PC-9 (cell line): ENCODE measurements around the gene ABCD3. TPM values are rescaled to one million over a fixed set of nuclear protein-coding genes. Genes with fewer than 3 reads are reported as not detected.

Experiments used
- BruUV-seq: library from RNA; stranded (reverse); fragments of 400-500 nt; replicated peaks from 2 replicates; lab custom pipeline; 2021; lab: Mats Ljungman, UMichigan
- CTCF ChIA-PET: fragments of 300-600 bp; sonication (Branson Sonifier 250); formaldehyde crosslinking; loops from one replicate; lab custom pipeline; 2022; ENCODE audit warnings: antibody characterized with exemption; lab: Charles Lee
- POLR2A ChIA-PET: fragments of 300-600 bp; sonication (Branson Sonifier 250); formaldehyde crosslinking; loops from one replicate; lab custom pipeline; 2022; ENCODE audit warnings: antibody characterized with exemption; ENCODE audit not compliant: unreplicated experiment; lab: Charles Lee
- DNase-seq, 2 experiments: peaks; one replicate each; pipeline versions ENCODE4 v3.0.0 to v3.0.0-alpha.2; 2015 to 2022; ENCODE audit warnings: mixed read lengths in 1 of 2
- H2AFZ ChIP-seq: fragments of 200-600 bp; sonication (generic); 2 replicates; pipeline ENCODE4 v1.8.1; 2017; ENCODE audit warnings: antibody characterized with exemption
- H3F3A ChIP-seq: fragments of 200-600 bp; sonication (generic); 2 replicates; pipeline ENCODE4 v1.8.1; 2017; ENCODE audit warnings: antibody characterized with exemption, mild to moderate bottlenecking, low read depth; ENCODE audit not compliant: insufficient read depth
- H3K27ac ChIP-seq: fragments of 200-600 bp; sonication (generic); 2 replicates; pipeline ENCODE4 v1.6.1; 2016; ENCODE audit warnings: mixed run types
- H3K27me3 ChIP-seq: fragments of 200-600 bp; sonication (generic); 2 replicates; pipeline ENCODE4 v1.6.1; 2016; ENCODE audit warnings: low read depth, mixed run types; ENCODE audit not compliant: insufficient read depth
- H3K36me3 ChIP-seq: fragments of 200-600 bp; sonication (generic); 2 replicates; pipeline ENCODE4 v1.6.1; 2016; ENCODE audit warnings: low read depth, mixed run types
- H3K4me1 ChIP-seq: fragments of 200-600 bp; sonication (generic); replicated peaks from 2 replicates; pipeline ENCODE4 v1.6.1; 2016; ENCODE audit warnings: mixed run types; ENCODE audit not compliant: insufficient read depth
- H3K4me2 ChIP-seq: fragments of 200-600 bp; sonication (generic); 2 replicates; pipeline ENCODE4 v1.6.1; 2017; ENCODE audit warnings: mixed run types
- H3K4me3 ChIP-seq: fragments of 200-600 bp; sonication (generic); 2 replicates; pipeline ENCODE4 v1.6.1; 2016; ENCODE audit warnings: mixed run types
- H3K79me2 ChIP-seq: fragments of 200-600 bp; sonication (generic); 2 replicates; pipeline ENCODE4 v1.6.1; 2017; ENCODE audit warnings: low read depth, mixed run types
- H3K9me2 ChIP-seq: fragments of 200-600 bp; sonication (generic); 2 replicates; pipeline ENCODE4 v1.8.1; 2017; ENCODE audit warnings: mild to moderate bottlenecking; ENCODE audit not compliant: insufficient read depth
- H3K9me3 ChIP-seq: fragments of 200-600 bp; sonication (generic); 2 replicates; pipeline ENCODE4 v1.8.1; 2016; ENCODE audit warnings: low read depth; ENCODE audit not compliant: insufficient read depth
- H4K20me1 ChIP-seq: fragments of 200-600 bp; sonication (generic); 2 replicates; pipeline ENCODE4 v1.8.1; 2017; ENCODE audit not compliant: insufficient read depth
- EZH2 ChIP-seq: fragments of 200-600 bp; sonication (generic); IDR thresholded peaks from 2 replicates; pipeline ENCODE4 v1.8.0; 2017; ENCODE audit warnings: antibody characterized with exemption, low read depth
- intact Hi-C: fragments of 100-400 bp; cut with micrococcal nuclease; formaldehyde crosslinking; loops from one replicate; pipeline ENCODE4 v1.10.0; 2022; ENCODE audit not compliant: unreplicated experiment
- total RNA-seq: library from RNA; stranded (reverse); gene quantifications from 2 replicates; pipeline ENCODE4 v1.2.3, GENCODE V29; 2021
- TF ChIP-seq, protein P1 (sequence below): fragments of 200-600 bp; sonication (generic); conservative IDR thresholded peaks from 2 replicates; pipeline ENCODE4 v1.6.1; 2017; ENCODE audit warnings: mixed run types, antibody characterized with exemption, mild to moderate bottlenecking, moderate library complexity

ABCD3 gene
- total RNA-seq, 1 experiment from 2014 or later: 51.6 TPM

DNA sequence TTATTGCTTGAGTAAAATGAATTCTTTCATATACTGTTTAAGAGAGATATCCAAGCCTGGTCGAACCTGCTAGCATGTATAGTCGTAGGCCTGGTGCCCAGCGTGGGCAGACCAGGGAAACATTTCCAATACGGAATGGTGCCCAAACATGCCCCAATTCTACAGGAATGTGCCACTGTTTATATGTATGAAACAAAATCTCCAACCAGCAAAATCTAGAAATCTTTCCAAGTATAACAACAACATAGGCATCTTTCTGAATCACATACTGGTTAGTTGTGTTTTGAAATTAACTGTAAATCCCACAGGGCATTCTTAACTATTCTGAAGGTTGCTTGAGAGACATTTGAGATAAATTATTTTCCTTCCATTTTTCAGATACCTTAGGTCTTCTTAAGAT, 17.0 kb upstream of the ABCD3 start:
- ChIA-PET CTCF (no interaction called here), POLR2A (no interaction called here)
- no peaks in the 10 kb centered on the region for H3K27me3 ChIP-seq
- no peaks in the 10 kb centered on the region for H3K9me2 ChIP-seq
- no TSS peak for BruUV-seq
- intact Hi-C loops: no loop called here
- H3K27ac ChIP-seq: no peak overlapping the region
- no peaks in the 10 kb centered on the region for H4K20me1 ChIP-seq
- no peak overlapping the region for H2AFZ ChIP-seq
- H3F3A ChIP-seq: no peaks in the 10 kb centered on the region
- no peaks in the 10 kb centered on the region for H3K79me2 ChIP-seq
- no peaks in the 10 kb centered on the region for H3K9me3 ChIP-seq
- TF ChIP-seq, protein P1, sequence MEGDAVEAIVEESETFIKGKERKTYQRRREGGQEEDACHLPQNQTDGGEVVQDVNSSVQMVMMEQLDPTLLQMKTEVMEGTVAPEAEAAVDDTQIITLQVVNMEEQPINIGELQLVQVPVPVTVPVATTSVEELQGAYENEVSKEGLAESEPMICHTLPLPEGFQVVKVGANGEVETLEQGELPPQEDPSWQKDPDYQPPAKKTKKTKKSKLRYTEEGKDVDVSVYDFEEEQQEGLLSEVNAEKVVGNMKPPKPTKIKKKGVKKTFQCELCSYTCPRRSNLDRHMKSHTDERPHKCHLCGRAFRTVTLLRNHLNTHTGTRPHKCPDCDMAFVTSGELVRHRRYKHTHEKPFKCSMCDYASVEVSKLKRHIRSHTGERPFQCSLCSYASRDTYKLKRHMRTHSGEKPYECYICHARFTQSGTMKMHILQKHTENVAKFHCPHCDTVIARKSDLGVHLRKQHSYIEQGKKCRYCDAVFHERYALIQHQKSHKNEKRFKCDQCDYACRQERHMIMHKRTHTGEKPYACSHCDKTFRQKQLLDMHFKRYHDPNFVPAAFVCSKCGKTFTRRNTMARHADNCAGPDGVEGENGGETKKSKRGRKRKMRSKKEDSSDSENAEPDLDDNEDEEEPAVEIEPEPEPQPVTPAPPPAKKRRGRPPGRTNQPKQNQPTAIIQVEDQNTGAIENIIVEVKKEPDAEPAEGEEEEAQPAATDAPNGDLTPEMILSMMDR: no peak
- no peak for TF ChIP-seq EZH2
- no peak overlapping the region for H3K4me3 ChIP-seq
- no peak for DNase-seq
- H3K4me2 ChIP-seq: no peak overlapping the region
- no peaks in the 10 kb centered on the region for H3K36me3 ChIP-seq
- no peaks in the 10 kb centered on the region; the same call in 1 of the 2 replicates for H3K4me1 ChIP-seq

DNA sequence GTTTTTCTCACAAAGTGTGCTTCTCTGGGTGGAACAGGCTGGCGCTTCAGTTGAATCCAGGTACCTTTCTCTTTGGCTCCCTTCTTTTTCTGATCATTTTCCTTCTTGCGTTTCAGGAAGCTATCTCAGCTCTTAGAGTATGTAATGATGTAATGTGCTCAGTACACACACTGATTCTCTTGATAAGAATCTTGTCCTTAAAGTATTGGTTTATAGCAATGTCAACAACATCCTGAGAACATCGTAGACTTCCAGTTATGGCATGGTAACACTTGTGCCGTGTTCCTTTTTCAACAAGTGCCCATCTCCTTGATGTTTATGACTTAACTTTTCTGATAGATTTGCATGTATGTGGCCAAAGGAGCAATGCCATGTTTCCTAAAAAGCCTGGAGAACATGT, 11.7 kb upstream of the ABCD3 start:
- POLR2A ChIA-PET: interaction anchor here (0.6 kb wide), 1 partner anchor 37 kb away, joined by 6 read pairs; no protein-coding TSS in a partner anchor

DNA sequence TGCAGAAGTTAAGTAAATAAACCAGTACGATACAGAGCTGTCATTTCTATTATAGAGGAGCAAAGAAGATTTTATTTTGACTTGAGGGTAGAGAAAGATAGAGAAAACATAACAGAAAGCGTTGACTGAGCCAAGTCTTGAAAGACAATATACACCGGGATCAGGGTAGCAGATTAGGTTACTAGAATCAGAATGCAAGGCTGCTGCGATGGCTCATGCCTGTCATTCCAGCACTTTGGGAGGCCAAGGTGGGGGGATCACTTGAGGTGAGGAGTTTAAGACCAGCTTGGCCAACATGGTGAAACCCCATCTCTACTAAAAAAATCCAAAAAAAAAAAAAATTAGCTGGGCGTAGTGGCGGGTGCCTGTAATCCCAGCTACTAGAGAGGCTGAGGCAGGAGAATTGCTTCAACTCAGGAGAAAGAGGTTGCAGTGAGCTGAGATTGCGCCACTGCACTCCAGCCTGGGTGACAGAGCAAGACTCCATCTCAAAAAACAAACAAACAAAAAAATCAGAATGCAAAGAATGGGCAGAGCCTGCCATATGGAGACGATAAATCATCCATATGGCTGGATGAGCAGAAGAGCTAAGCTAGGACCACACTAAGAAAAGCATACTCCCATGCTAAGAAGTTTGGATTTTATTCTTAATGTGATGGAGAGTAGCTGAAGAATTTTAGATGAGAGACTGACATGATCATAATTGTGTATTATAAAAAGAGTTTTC, 9.9 kb upstream of the ABCD3 start:
- Histone ChIP-seq H3K9me2 (peaks cover 4% of the 10 kb centered on the region; the same call in 1 of the 2 replicates), H3K36me3 (no peaks in the 10 kb centered on the region), H2AFZ (no peak overlapping the region), H4K20me1 (no peaks in the 10 kb centered on the region), H3K27ac (no peak overlapping the region), H3K4me1 (no peaks in the 10 kb centered on the region), H3K9me3 (no peaks in the 10 kb centered on the region), H3K4me3 (no peak overlapping the region), H3F3A (no peaks in the 10 kb centered on the region), H3K27me3 (no peaks in the 10 kb centered on the region), H3K79me2 (no peaks in the 10 kb centered on the region), H3K4me2 (no peak overlapping the region)
- no TSS peak for BruUV-seq
- intact Hi-C loops: no loop called here
- ChIA-PET CTCF (no interaction called here), POLR2A (no interaction called here)
- TF ChIP-seq, protein P1: no peak
- TF ChIP-seq EZH2: no peak
- no peak for DNase-seq

More for the DNA sequence above, 11.7 kb upstream of the ABCD3 start:
- H3K4me3 ChIP-seq: no peak overlapping the region
- H3K27ac ChIP-seq: no peak overlapping the region
- no peaks in the 10 kb centered on the region for H3K4me1 ChIP-seq
- H3F3A ChIP-seq: no peaks in the 10 kb centered on the region
- TF ChIP-seq, protein P1: no peak
- TF ChIP-seq EZH2: no peak
- CTCF ChIA-PET: no interaction called here
- H3K27me3 ChIP-seq: no peaks in the 10 kb centered on the region
- no peaks in the 10 kb centered on the region for H3K36me3 ChIP-seq
- no TSS peak for BruUV-seq
- no peaks in the 10 kb centered on the region for H3K9me3 ChIP-seq
- no peak overlapping the region for H2AFZ ChIP-seq
- H3K9me2 ChIP-seq: peaks cover 4% of the 10 kb centered on the region; the same call in 1 of the 2 replicates
- no peaks in the 10 kb centered on the region for H4K20me1 ChIP-seq
- no peak overlapping the region for H3K4me2 ChIP-seq
- no peaks in the 10 kb centered on the region for H3K79me2 ChIP-seq
- no peak for DNase-seq
- intact Hi-C loops: no loop called here
